K562 (cell line): ENCODE data around the gene LYRM7. TPM values are rescaled to one million over a fixed set of nuclear protein-coding genes. Genes with fewer than 3 reads are reported as not detected.

Experiments
- CBFA2T2 ChIP-seq: fragments of 450-650 bp; conservative IDR thresholded peaks from 2 replicates; pipeline ENCODE4 v1.6.1; 2017; ENCODE audit warnings: mild to moderate bottlenecking
- DIDO1 ChIP-seq: fragments of 450-650 bp; IDR thresholded peaks from 2 replicates; pipeline ENCODE4 v1.6.1; 2016; ENCODE audit warnings: low read depth, missing biosample characterization, missing genetic modification characterization
- HCFC1 ChIP-seq: IDR thresholded peaks from 2 replicates; pipeline ENCODE4 v1.6.1; 2012; ENCODE audit warnings: low read depth, low read length, improper control_type of control experiment
- LCOR ChIP-seq: sonication (generic); formaldehyde crosslinking; IDR thresholded peaks from 2 replicates; pipeline ENCODE4 v1.8.0; 2022; ENCODE audit warnings: mild to moderate bottlenecking, missing genetic modification reagents
- MYC ChIP-seq, 2 experiments: fragments of 250-450 bp in 1 of 2; sonication (Bioruptor Pico) in 1 of 2; IDR thresholded peaks; 2 replicates each; pipeline versions ENCODE4 v1.5.1 to v1.6.1; 2012 to 2021; ENCODE audit warnings: low read depth in 2 of 2, borderline replicate concordance in 1 of 2, improper control_type of control experiment in 1 of 2, low read length in 1 of 2, mild to moderate bottlenecking in 1 of 2, moderate library complexity in 1 of 2
- NCOR1 ChIP-seq: fragments of 450-650 bp; IDR thresholded peaks from 2 replicates; pipeline ENCODE4 v1.6.1; 2016; ENCODE audit warnings: mild to moderate bottlenecking, moderate library complexity
- NR2F6 ChIP-seq: fragments of 450-650 bp; formaldehyde crosslinking; IDR thresholded peaks from 2 replicates; pipeline ENCODE4 v1.4.0; 2020; ENCODE audit warnings: mild to moderate bottlenecking
- PHB ChIP-seq: fragments of 250-450 bp; sonication (Bioruptor Pico); IDR thresholded peaks from 2 replicates; pipeline ENCODE4 v1.5.0; 2021
- POLR2AphosphoS2 ChIP-seq: IDR thresholded peaks from 2 replicates; pipeline ENCODE4 v1.6.1; 2012; ENCODE audit warnings: low read length, improper control_type of control experiment
- RBM39 ChIP-seq: fragments of 200-400 bp; formaldehyde crosslinking; optimal IDR thresholded peaks from 2 replicates; pipeline ENCODE3; 2018; ENCODE audit warnings: low read depth, low read length
- SIRT6 ChIP-seq: IDR thresholded peaks from one replicate; pipeline ENCODE4 v1.6.1; 2012; ENCODE audit warnings: low read depth, mild to moderate bottlenecking, control low read depth, inconsistent platforms, low read length, moderate library complexity
- SLC30A9 ChIP-seq: fragments of 250-450 bp; sonication (Bioruptor Pico); IDR thresholded peaks from 2 replicates; pipeline ENCODE4 v1.8.0; 2022; ENCODE audit warnings: mild to moderate bottlenecking, moderate library complexity
- SP1 ChIP-seq: sonication (generic); formaldehyde crosslinking; IDR thresholded peaks from 2 replicates; pipeline ENCODE4 v1.8.1; 2022; ENCODE audit warnings: mild to moderate bottlenecking, missing genetic modification reagents
- TAF1 ChIP-seq: IDR thresholded peaks from 2 replicates; pipeline ENCODE4 v1.6.1; 2011; ENCODE audit warnings: mild to moderate bottlenecking, low read length, moderate library complexity; ENCODE audit not compliant: insufficient read depth, control insufficient read depth, severe bottlenecking; ENCODE audit errors: extremely low read depth
- TBL1XR1 ChIP-seq, 2 experiments: IDR thresholded peaks; 2 replicates each; pipeline ENCODE4 v1.6.1; 2012; ENCODE audit warnings: improper control_type of control experiment in 2 of 2, low read length in 2 of 2, mild to moderate bottlenecking in 1 of 2
- ZBTB8A ChIP-seq: fragments of 450-650 bp; IDR thresholded peaks from 2 replicates; pipeline ENCODE4 v1.6.1; 2018; ENCODE audit warnings: mild to moderate bottlenecking, moderate library complexity; ENCODE audit not compliant: partially characterized antibody
- ZFP1 ChIP-seq: fragments of 450-650 bp; formaldehyde crosslinking; IDR thresholded peaks from 2 replicates; pipeline ENCODE4 v1.4.0; 2020; ENCODE audit warnings: mild to moderate bottlenecking, mixed read lengths
- ZNF165 ChIP-seq: fragments of 250-450 bp; sonication (Bioruptor Pico); IDR thresholded peaks from 2 replicates; pipeline ENCODE4 v1.4.0; 2020; ENCODE audit warnings: borderline replicate concordance
- ZNF717 ChIP-seq: fragments of 250-450 bp; sonication (Bioruptor Pico); IDR thresholded peaks from 2 replicates; pipeline ENCODE4 v1.5.0; 2021
- polyA plus RNA-seq, 8 experiments: library from polyadenylated mRNA; depleted of rRNA in 4 of 8; stranded (reverse) in 5 of 8; unstranded in 3 of 8; fragments of >200 nt; fragmentation: Nextera tagmentation in 2 of 8; fragmentation: Illumina TruSeq in 1 of 8; extraction: Ambion mirVana in 2 of 8; extraction: Trizol in 1 of 8; gene quantifications; 2 replicates each; pipeline versions ENCODE4 v1.2.1 to v1.2.3, GENCODE V29; 2011 to 2014; ENCODE audit warnings: inconsistent platforms in 1 of 8, missing spikeins in 1 of 8
- total RNA-seq, 7 experiments: library from RNA; depleted of rRNA in 6 of 7; stranded (reverse); fragments of >200 nt in 6 of 7; fragmentation: Illumina TruSeq in 2 of 7; extraction: Trizol in 2 of 7; gene quantifications; 2 replicates each; pipeline versions ENCODE4 v1.2.1 to v1.2.3, GENCODE V29; 2011 to 2021; ENCODE audit warnings: low replicate concordance in 1 of 7
- TF ChIP-seq, protein P1 (sequence below): sonication (generic); formaldehyde crosslinking; IDR thresholded peaks from 2 replicates; pipeline ENCODE4 v1.8.0; 2022; ENCODE audit warnings: mild to moderate bottlenecking, low read depth, missing genetic modification reagents
- TF ChIP-seq, protein P2 (sequence below): fragments of 250-450 bp; sonication (Bioruptor Pico); IDR thresholded peaks from 2 replicates; pipeline ENCODE4 v1.4.0; 2020
- TF ChIP-seq, protein P3 (sequence below), 3 experiments: fragments of 200-800 bp in 1 of 3; fragments of 250-450 bp in 1 of 3; fragments of 450-650 bp in 1 of 3; sonication (Bioruptor Pico) in 1 of 3; sonication (Bioruptor generic) in 1 of 3; formaldehyde crosslinking in 1 of 3; IDR thresholded peaks; 2 replicates each; pipeline versions ENCODE4 v1.6.1 to v1.8.0; 2016 to 2022; ENCODE audit warnings: mild to moderate bottlenecking in 2 of 3, missing genetic modification characterization in 2 of 3, missing compliant biosample characterization in 1 of 3, moderate library complexity in 1 of 3

The LYRM7 gene
- total and polyA plus RNA-seq, 9 of the 15 experiments (the other 6 are each of a cell fraction or from before 2014, with no cell fraction given), result 16.2 to 70.1 (median 33.3) TPM

DNA sequence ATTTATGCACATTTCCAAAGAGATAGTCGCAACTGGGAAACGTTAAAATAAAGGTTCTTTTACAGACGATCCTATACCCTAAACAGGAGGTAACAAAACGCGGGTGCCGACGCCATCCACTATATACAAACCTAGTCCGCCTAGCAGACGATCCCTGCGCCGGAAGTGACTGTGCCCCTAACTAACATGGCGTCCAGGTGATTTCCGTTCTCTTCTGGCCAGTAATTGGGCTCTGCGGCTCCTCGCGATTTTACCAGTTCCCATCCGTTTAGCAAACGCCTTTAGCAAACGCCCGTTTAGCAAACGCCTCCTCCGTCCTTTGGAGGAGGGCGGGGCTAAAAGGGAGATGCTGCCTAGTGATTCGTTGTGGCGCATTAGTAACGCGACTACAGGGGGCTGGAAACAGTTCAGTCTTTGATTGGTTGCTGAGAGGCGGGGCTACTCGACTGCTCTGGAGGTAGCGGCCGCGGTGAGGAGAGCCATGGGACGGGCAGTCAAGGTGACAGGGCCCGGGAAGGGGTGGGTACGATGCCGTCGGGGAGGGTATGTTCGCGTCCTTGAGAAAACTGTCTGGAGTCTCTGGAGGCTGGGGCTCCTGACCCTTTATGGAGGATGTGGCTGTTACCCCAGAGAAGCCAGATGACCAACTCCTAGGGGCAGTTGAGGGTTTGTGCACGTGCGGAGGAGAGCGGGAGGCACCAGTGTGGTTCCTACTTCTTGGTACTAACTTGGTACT, at the start of gene LYRM7 (continued):
- TF ChIP-seq DIDO1 (0 out of 2 replicates have a peak, but pooled peaks have one; percentile 15), SIRT6 (no peak), SLC30A9 (no peak), HCFC1 (peak; percentile 88), NCOR1 (peak; percentile 57), CBFA2T2 (no peak), RBM39 (no peak), POLR2AphosphoS2 (peak; percentile 64; the same call in 1 of the 2 replicates), TBL1XR1 (IDR thresholded peaks at IDR 0.05; ENCODE audit: low read length in 2 of 2) (peak in 1 of 2 experiments; percentile 61; a peak in 1 of 4 replicates), NR2F6 (CRISPR knock-in tag) (no peak), LCOR (CRISPR knock-in tag) (peak; percentile 84), ZNF165 (no peak), PHB (CRISPR knock-in tag) (no peak), SP1 (CRISPR knock-in tag) (peak; percentile 68), ZFP1 (CRISPR knock-in tag) (0 out of 2 replicates have a peak, but pooled peaks have one; percentile 40), TAF1 (peak; percentile 82), ZBTB8A (no peak), ZNF717 (CRISPR knock-in tag) (no peak), MYC (IDR thresholded peaks at IDR 0.05; ENCODE audit: low read depth, low read length) (no peak; the same call in 1 of the 2 replicates), MYC (CRISPR knock-in tag; IDR thresholded peaks at IDR 0.05; ENCODE audit: borderline replicate concordance, low read depth) (0 out of 2 replicates have a peak, but pooled peaks have one; percentile 13)
- TF ChIP-seq, protein P1, sequence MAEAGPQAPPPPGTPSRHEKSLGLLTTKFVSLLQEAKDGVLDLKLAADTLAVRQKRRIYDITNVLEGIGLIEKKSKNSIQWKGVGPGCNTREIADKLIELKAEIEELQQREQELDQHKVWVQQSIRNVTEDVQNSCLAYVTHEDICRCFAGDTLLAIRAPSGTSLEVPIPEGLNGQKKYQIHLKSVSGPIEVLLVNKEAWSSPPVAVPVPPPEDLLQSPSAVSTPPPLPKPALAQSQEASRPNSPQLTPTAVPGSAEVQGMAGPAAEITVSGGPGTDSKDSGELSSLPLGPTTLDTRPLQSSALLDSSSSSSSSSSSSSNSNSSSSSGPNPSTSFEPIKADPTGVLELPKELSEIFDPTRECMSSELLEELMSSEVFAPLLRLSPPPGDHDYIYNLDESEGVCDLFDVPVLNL, result peak; percentile 11; the same call in 1 of the 2 replicates
- TF ChIP-seq, protein P2, sequence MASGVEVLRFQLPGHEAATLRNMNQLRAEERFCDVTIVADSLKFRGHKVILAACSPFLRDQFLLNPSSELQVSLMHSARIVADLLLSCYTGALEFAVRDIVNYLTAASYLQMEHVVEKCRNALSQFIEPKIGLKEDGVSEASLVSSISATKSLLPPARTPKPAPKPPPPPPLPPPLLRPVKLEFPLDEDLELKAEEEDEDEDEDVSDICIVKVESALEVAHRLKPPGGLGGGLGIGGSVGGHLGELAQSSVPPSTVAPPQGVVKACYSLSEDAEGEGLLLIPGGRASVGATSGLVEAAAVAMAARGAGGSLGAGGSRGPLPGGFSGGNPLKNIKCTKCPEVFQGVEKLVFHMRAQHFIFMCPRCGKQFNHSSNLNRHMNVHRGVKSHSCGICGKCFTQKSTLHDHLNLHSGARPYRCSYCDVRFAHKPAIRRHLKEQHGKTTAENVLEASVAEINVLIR (CRISPR knock-in tag), result peak; percentile 78
- TF ChIP-seq, protein P3, sequence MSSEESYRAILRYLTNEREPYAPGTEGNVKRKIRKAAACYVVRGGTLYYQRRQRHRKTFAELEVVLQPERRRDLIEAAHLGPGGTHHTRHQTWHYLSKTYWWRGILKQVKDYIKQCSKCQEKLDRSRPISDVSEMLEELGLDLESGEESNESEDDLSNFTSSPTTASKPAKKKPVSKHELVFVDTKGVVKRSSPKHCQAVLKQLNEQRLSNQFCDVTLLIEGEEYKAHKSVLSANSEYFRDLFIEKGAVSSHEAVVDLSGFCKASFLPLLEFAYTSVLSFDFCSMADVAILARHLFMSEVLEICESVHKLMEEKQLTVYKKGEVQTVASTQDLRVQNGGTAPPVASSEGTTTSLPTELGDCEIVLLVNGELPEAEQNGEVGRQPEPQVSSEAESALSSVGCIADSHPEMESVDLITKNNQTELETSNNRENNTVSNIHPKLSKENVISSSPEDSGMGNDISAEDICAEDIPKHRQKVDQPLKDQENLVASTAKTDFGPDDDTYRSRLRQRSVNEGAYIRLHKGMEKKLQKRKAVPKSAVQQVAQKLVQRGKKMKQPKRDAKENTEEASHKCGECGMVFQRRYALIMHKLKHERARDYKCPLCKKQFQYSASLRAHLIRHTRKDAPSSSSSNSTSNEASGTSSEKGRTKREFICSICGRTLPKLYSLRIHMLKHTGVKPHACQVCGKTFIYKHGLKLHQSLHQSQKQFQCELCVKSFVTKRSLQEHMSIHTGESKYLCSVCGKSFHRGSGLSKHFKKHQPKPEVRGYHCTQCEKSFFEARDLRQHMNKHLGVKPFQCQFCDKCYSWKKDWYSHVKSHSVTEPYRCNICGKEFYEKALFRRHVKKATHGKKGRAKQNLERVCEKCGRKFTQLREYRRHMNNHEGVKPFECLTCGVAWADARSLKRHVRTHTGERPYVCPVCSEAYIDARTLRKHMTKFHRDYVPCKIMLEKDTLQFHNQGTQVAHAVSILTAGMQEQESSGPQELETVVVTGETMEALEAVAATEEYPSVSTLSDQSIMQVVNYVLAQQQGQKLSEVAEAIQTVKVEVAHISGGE (CRISPR knock-in tag; IDR thresholded peaks at IDR 0.05), result peak in 1 of 3 experiments; percentile 61; a peak in 2 of 6 replicates
